Kidney capillary endothelial cell (primary cell): ENCODE data around the gene HSFX3.
"Not testable (repeated sequence)": the region's sequence is repeated elsewhere in the genome, so short reads cannot be mapped to it uniquely, and the experiment has no call there.

ENCODE experiments used
- DNase-seq: peaks from one replicate; pipeline ENCODE4 v3.0.0-alpha.2; 2018; ENCODE audit warnings: low spot score

Gene HSFX3

DNA sequence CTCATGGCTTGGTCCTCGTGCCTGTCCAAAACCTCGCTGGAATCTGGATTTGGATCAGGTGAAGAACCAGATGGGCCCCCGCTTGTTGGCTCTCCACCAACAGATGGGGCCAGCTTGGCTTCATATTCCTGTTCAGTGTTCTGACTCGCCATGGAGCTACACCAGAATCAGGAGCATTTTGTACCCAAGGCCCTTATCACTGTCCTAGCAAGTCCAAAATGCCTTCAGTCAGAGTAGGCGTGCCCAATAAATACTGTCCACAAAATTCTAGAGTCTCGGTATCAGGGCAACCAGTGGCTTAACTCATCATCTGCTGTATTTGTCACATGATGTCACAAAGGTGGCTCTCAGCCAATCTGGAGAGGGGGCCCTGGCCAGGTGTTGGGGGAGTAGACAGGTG lies at the start of gene HSFX3:
Gene HSFX3, minus strand, starts transcription at position 224 of the 400 bp plus-strand sequence. Its CDS starts 72 bp downstream, at position 152.
- not testable (repeated sequence) for DNase-seq

- DNase-seq: not testable (repeated sequence)
Measured at GRCh38 chrX:149598603-149599002, 48.9 kb upstream of the HSFX3 start.

GRCh38 chrX:149595943-149596342 lies 46.2 kb upstream of the HSFX3 start:
- not testable (repeated sequence) for DNase-seq

DNA sequence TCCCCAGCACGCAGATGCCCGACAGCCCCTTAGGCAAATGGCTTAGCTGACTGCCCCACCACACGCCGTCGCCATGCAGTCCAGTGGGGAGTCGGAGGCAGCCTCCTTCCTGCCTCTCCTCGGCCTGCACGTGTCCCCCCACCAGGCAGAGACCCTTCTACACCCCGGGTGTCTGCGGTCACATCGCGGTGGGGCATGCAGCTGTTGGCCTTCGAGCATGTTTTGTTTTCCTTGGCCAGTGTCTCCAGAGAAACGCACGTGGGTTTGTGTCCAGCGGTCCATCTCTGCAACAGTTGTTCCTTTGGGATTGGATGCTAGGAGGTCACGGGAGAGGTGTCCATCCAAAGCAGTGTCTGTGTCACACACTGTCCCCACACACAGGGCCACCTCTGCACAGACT lies 45.5 kb upstream of the HSFX3 start, which contains the start of gene HSFX2:
Gene HSFX2, minus strand, starts transcription at position 101 of the 400 bp plus-strand sequence. CDS start 614 bp downstream, outside the sequence.
- not testable (repeated sequence) for DNase-seq

DNA sequence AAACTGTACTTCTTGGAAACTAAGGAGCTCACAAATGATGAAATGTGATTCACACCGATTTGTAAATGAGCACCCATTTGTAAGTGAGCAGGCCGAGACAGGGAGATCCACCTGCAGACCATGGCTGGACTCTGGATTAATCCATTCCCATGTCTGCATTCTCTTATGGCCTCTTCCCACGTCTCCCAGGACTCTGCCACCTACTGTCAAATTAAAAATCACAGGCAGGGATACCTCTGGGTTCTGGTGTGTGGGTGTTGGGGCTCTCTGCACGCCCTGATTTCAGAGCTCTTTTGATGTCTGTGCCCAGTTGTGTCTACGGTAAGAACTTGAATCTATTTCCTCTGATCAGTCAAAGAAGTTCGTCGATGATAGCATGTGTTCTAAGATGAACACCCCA lies 41.3 kb upstream of the HSFX3 start:
- DNase-seq: not testable (repeated sequence)

DNA sequence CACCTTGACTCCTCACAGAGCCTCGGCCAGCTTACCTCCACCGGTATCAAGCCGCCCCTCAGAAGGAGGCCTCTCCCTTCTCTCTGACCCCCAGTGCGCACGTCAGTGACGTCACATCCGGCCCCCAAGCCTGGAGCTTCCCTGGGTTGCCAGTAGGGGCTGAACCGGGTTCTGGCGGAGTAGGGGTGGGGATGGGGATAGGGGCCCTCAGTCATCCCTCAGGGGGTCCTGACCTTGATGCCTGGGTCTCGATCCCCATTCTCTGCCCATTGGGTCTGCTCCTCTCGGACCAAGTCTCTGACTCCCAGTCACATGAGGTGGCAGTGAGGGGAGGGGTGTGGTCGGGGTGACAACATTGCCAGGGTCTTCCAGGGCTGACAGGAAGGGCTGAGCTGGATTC lies 37.6 kb upstream of the HSFX3 start, which contains the start of gene MAGEA9B:
Gene MAGEA9B, minus strand, starts transcription at position 101 of the 400 bp plus-strand sequence. CDS start 4,280 bp downstream, outside the sequence.
- DNase-seq: not testable (repeated sequence)

DNA sequence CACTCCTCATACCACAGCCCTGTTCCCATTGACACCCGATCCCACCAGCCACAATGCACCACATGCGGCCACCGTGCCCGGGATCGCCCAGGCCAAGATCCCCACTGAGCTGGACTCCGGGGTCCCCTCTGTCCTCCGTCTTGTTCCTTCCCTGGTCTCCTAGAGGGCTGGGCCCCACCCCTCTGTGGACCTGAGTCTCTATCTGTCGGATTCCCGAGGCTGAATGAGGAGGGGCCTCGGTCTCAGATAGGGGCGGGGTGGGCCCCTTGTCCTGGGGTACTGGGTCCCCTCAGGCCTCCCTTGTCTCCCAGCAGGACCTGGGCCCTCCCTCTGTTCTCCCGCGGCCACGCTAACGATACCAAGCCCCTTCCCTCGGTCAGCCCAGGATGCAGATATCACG lies 35.9 kb upstream of the HSFX3 start:
- DNase-seq: not testable (repeated sequence)

- DNase-seq: not testable (repeated sequence)
Measured at GRCh38 chrX:149573456-149573855, 23.7 kb upstream of the HSFX3 start.

DNA sequence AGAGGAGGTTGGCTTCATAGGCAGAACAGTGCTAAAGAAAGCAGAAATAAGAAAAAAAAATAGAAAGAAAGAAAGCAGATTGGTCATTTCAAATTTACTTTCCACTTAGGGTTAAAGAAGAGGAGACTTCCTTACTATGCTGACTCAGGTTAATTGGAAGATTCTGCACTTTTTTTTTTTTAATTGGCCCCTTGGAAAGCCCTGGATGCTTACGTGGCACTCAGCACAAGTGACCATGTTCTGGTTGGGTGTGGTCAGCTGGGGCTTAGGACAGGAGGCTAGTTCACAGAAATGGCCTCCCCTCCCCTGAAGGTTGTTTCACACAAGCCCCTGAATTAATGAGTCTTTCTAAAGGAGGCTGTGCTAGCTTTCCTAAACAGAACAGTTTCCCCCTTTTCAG lies 23.0 kb upstream of the HSFX3 start:
- no peak for DNase-seq

DNA sequence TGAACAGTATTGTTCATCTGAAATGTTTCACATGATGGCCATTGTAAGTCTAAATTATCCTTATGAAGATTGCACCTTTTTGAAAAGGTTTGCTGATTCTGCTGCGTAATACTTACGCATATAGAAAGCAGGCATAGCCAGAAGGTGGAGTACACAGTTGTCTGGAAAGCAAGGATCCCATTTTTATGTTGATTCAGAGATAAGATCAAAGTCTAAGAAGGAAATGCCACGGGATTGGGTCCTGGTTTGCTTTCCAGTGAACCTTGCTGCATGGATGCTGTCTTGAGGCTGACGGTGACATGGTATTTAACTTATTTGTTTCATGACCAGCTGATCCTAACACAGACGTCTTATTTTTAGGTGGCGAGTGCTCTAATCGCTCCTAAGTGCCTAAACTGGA lies 22.0 kb upstream of the HSFX3 start:
- DNase-seq: no peak

- no peak for DNase-seq
Measured at GRCh38 chrX:149570668-149571067, 20.9 kb upstream of the HSFX3 start.

- no peak for DNase-seq
Measured at GRCh38 chrX:149569770-149570169, 20.0 kb upstream of the HSFX3 start.

- DNase-seq: no peak
Measured at GRCh38 chrX:149568701-149569296, 19.1 kb upstream of the HSFX3 start.

DNA sequence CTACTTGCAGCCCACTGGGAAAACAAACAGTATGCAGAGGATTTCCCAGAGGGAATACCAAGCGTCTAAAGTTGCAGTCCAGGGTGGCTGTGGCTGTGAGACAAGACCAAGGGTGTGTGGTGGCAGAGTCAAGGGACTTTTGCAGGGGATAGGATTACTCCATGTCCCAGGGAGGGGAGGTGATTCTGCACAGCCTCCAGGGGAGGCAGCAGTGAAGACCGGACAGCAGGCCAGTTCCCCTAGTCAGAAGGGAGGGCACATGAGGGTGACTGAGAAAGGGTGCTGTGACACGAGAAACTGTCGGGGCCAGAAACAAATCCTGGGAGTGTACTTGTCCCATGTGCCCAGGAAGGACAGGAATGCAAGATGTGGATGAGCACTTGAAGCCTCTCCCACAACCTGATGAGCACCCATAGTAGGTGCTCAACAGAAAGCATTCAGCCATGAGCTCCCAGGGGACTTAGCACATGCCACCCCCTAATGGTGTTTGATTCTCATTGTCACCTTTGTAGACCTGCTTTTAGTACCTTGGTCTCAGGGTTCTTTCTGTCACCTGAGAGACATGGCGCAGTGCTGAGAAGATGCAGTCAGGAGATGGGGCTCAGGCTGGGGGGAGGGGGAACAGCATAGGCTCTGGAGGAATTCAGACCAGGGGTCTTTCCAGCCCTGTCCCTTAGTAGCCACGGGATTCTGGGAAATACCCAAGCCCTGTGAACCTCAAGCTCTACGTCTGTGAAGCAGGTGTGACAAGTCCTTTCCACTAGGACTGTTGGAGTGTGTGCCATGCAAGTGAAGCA lies 18.1 kb upstream of the HSFX3 start:
- DNase-seq: no peak

GRCh38 chrX:149563359-149563758 lies 13.6 kb upstream of the HSFX3 start:
- DNase-seq: no peak

DNA sequence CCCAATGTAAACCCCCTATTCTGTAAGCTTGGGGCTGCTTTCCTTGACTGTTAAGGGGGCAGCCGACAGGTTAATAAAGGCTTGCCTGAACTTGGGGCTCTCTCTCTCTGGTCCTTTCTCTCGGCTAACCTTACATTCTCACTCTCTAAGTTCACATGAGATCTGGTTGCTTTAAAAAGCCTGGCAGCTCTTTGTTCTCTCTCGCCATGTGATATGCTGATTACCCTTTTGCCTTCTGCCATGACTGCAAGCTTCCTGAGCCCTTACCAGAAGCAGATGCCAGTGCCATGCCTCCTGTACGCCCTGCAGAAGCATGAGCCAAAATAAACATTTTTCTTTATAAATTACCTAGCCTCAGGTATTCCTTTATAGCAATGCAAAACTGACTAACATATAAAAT lies 5.5 kb upstream of the HSFX3 start:
- DNase-seq: not testable (repeated sequence)

- not testable (repeated sequence) for DNase-seq
Measured at GRCh38 chrX:149551939-149552248, 2.2 kb upstream of the HSFX3 start.

- DNase-seq: not testable (repeated sequence)
Measured at GRCh38 chrX:149551245-149551938, 1.7 kb upstream of the HSFX3 start.

DNA sequence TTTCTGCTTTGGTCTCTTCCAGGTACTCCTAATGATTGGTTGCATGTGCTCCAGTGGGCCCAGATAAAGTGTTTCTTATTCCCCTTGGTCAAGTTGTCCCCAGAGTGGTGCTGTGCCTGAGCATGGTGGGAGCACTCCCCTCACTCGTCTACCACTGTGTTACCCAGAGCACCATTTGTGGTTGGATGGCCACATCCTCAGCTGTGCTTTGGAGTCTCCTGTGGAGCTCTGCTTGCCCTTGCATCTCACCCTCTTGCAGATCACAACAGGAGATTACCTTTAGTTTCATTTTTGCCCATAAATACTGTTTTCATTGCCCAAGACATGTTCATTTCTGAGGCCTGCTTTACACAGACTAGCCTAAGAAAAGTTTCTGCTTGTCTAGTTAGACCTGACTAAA lies 730 bp upstream of the HSFX3 start:
- DNase-seq: not testable (repeated sequence)

GRCh38 chrX:149547782-149548181 lies 1.9 kb downstream of the HSFX3 start:
- not testable (repeated sequence) for DNase-seq

DNA sequence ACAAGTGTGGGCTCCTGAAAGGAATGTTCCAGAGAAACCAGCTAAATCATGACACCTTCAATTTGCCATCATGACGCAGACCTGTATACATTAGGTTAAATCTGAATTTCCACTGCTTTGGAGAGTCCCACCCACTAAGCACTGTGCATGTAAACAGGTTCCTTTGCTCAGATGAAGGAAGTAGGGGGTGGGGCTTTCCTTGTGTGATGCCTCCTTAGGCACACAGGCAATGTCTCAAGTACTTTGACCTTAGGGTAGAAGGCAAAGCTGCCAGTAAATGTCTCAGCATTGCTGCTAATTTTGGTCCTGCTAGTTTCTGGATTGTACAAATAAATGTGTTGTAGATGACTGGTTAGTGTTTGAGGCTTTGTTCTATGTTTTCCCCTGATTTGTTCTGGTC lies 2.8 kb downstream of the HSFX3 start:
- not testable (repeated sequence) for DNase-seq
